Naive thymus-derived CD8-positive, alpha-beta T cell (primary cell): ENCODE results near the gene ROR1. TPM values are rescaled to one million over a fixed set of nuclear protein-coding genes. Genes with fewer than 3 reads are reported as not detected.

Source experiments
- ATAC-seq, 2 donors: fragments of 150-1000 bp; cut with Tn5 transposase in 1 of 2; sonication (Bioruptor Pico), chemical (Tn5 transposase) in 1 of 2; 1 replicate in 1 of 2; 2 replicates in 1 of 2; pipeline ENCODE4 v1.10.0; 2021; ENCODE audit warnings: mild to moderate bottlenecking in 2 of 2, moderate library complexity in 2 of 2
- POLR2A ChIA-PET: fragments of 350-600 bp; sonication (Branson Sonifier 250); formaldehyde crosslinking; loops from one replicate; lab custom pipeline; 2021; ENCODE audit warnings: antibody characterized with exemption; lab: Charles Lee
- DNase-seq, 10 donors: peaks; one replicate each; pipeline versions ENCODE4 v3.0.0 to v3.0.0-alpha.2; 2020 to 2022
- H3K27ac Mint-ChIP-seq, 10 donors: one replicate each; pipeline ENCODE4 v1.8.0; 2020 to 2022; ENCODE audit warnings: mild to moderate bottlenecking in 10 of 10, mixed read lengths in 10 of 10, moderate library complexity in 4 of 10, inconsistent platforms in 1 of 10
- H3K27me3 Mint-ChIP-seq, 5 donors: one replicate each; pipeline ENCODE4 v1.8.0; 2021 to 2022; ENCODE audit warnings: mixed read lengths in 5 of 5
- H3K36me3 Mint-ChIP-seq, 3 donors: one replicate each; pipeline ENCODE4 v1.8.0; 2020 to 2022; ENCODE audit warnings: mixed read lengths in 3 of 3, mild to moderate bottlenecking in 2 of 3, inconsistent platforms in 1 of 3
- H3K4me1 Mint-ChIP-seq, 4 donors: one replicate each; pipeline ENCODE4 v1.8.0; 2021 to 2022; ENCODE audit warnings: mixed read lengths in 4 of 4
- H3K4me3 Mint-ChIP-seq, 10 donors: one replicate each; pipeline ENCODE4 v1.8.0; 2020 to 2022; ENCODE audit warnings: mild to moderate bottlenecking in 10 of 10, mixed read lengths in 10 of 10, moderate library complexity in 6 of 10, inconsistent platforms in 1 of 10
- H3K9me3 Mint-ChIP-seq, 9 donors: one replicate each; pipeline ENCODE4 v1.8.0; 2020 to 2022; ENCODE audit warnings: mixed read lengths in 9 of 9, mild to moderate bottlenecking in 3 of 9, inconsistent platforms in 1 of 9, moderate library complexity in 1 of 9
- polyA plus RNA-seq, 3 donors: library from polyadenylated mRNA; unstranded; fragments of 300-500 nt; fragmentation: Illumina TruSeq; gene quantifications; one replicate each; pipeline ENCODE4 v1.2.3, GENCODE V29; 2021
- total RNA-seq, 8 experiments: library from RNA in 2 of 8; stranded (reverse) in 2 of 8; gene quantifications; one replicate each; pipeline ENCODE4 v1.2.3 and lab custom pipeline; 2021 to 2026

The ROR1 gene
- total and polyA plus RNA-seq, 5 experiments from 2014 or later = 0.44 to 0.80 TPM; not detected in 3

GRCh38 chr1:64229307-64229706 is 455.5 kb downstream of the ROR1 start:
- POLR2A ChIA-PET = no interaction called here
- no peaks in the 10 kb centered on the region for H3K4me1 Mint-ChIP-seq

More at GRCh38 chr1:64229307-64229706, 455.5 kb downstream of the ROR1 start:
- Mint-ChIP-seq H3K36me3 (no peaks in the 10 kb centered on the region), H3K27me3 (peaks cover 8 to 25% (median 18%) of the 10 kb centered on the region in 5 donors), H3K27ac (no peak overlapping the region), H3K4me3 (no peak overlapping the region), H3K9me3 (no peaks in the 10 kb centered on the region)
- DNase-seq (no peak), ATAC-seq (no peak)

Other genes with a start within 250 kb of the ROR1 start
- gene PGM1, start 180.6 kb upstream of the ROR1 start, total RNA-seq = 10 to 100 TPM; 15.7 to 18.0 TPM
- gene PGM1, start 180.6 kb upstream of the ROR1 start, polyA plus RNA-seq = 10 to 100 TPM; 30.4 to 35.9 (median 30.5) TPM